ENCODE measurements around the gene PGM5. TPM values are rescaled to one million over a fixed set of nuclear protein-coding genes. Genes with fewer than 3 reads are reported as not detected.

The PGM5 gene
- polyA plus RNA-seq, 12 donors, result 25.4 to 52.1 (median 47.9) TPM; not detected in 1

GRCh38 chr9:68532131-68532530, 175.7 kb downstream of the PGM5 start:
- no peak for DNase-seq

- DNase-seq, result no peak
These were observed 177.3 kb downstream of the PGM5 start for GRCh38 chr9:68533678-68534077.

GRCh38 chr9:68536876-68537615, 180.6 kb downstream of the PGM5 start:
- DNase-seq, result no peak

DNA sequence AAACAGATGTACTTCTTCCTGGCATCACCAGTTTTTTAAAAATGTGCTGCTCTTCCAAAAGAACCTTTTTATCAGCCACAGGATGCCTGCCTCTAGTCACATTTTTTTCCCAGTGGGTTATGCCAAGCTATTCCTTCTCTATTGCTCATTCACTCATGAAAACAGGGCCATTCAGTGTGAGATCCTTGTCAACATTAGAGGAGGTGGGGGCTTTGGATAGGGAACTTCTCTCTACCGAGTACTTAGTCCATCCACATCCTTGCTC, 181.1 kb downstream of the PGM5 start:
- DNase-seq, result no peak

DNA sequence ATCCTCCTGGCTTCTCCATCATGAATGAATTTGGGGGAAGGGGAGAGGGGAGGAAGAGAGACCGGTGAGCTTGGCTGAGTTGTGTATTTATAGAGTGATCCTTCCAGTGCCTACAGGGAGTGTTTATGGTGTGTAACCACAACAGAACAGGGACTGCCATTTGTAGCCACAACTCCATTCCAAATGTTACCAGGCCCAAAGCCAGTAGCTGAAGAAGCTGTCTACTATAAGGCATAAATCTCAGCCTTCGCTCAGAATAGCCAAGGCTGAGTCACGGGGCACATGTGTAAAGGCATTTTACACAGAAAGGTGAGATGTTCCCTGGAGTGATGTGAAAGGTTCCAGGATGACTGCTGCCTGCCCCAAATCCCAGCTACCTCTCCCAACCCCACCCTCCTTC, 181.8 kb downstream of the PGM5 start:
- DNase-seq, result no peak

GRCh38 chr9:68540712-68541535, 184.5 kb downstream of the PGM5 start, which contains the start of gene TMEM252:
Gene TMEM252, minus strand, starts transcription at chr9:68540883. Its CDS starts 69 bp downstream, at chr9:68540814.
- DNase-seq, result no peak

DNA sequence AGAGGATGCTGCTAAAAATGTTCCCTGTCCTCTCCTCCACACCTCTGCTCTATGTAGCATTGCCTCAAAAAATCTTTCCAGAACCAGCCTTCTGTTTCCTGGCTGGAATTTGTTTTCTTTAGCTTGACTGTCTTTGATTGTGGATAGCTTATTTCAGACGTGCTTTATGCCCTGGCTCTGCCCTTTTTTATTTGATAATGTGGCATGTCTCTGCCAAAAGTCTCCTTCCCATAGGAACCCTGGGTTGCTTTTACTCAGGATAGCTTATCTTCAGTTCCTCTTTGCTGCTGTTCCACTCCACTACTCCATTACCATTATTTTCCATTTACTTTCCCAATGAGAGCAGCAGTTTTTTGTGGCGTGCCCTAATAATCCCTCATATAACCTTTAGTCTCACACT, 185.2 kb downstream of the PGM5 start:
- DNase-seq, result no peak

- DNase-seq, result no peak
These were observed 188.8 kb downstream of the PGM5 start for GRCh38 chr9:68545033-68545705.

- DNase-seq, result no peak
These were observed 190.4 kb downstream of the PGM5 start for GRCh38 chr9:68546596-68547390.

GRCh38 chr9:68547417-68547816, 191.0 kb downstream of the PGM5 start:
- DNase-seq, result no peak

DNA sequence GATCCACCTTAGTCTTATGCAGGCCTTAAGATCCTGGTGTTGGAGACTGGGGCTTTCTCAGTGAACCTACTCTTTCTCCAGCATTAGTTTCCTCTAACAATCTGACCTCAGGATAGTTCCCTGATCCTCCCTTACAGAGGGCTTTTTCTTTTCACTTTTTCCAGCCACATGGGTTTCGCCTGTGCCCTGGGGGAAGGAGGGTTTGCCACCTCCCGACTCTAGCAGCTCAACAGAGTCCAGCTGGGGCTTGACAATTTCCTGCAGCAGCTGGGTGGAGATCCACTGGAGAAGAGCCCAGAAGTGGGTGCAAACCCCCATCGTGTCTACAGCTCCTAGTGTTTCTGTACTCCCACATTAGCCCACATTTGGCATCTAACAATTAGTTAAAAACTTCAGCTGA, 191.8 kb downstream of the PGM5 start:
- no peak for DNase-seq

GRCh38 chr9:68551191-68551590, 194.8 kb downstream of the PGM5 start:
- DNase-seq, result no peak

- no peak for DNase-seq
These were observed 196.5 kb downstream of the PGM5 start for GRCh38 chr9:68552700-68553476.

DNA sequence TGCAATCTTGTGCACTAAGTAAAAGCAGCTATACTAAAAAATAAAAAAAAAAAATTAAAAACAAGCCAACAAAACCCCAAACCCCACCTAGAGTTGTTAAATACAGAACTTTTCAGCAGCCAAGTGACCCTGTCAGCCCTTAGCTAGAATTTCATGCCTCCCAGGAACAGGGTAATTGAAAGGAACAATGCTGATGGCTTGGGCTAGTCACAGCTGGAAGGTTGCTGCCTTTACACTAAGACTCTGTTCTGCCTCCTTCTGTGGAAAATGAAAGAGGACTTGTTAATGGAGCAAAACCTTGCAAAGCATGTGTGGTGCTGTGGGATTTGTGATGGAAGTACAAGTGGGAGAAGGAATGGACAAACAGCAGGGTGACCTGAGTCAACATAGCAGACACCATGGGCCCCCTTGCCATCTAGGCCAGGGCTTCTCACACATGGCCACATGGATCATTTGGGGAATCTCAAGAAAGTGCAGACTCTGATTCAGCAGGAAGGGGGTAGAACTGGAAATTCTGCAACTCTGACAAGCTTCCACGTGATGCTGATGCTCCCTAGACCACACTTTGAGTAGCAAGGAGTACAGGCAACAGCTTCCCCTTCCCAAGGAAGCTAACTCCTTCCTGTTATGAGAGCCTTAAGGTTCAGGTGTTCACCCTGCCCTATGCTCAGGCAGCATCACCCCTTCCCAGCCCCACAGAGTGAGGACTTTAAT, 199.2 kb downstream of the PGM5 start:
- DNase-seq, result no peak

DNA sequence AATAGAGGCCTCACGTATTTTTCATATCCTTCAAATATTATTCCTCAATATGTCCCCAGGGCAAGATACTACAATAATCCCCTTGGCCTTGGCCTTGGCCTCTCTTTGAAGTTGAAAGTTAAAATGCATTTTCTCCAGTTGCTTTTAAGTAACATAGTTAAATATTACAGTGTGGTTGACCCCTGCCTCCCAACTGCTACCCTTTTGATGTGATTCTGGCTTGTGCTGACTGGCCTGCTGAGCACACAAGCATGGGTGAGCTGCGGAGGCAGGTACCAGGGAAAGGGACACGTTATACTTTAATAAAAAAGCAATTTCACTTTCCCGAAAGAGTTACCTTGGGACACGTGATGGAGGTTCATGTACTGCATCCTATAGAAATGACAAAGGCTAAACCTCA, 202.1 kb downstream of the PGM5 start:
- DNase-seq, result no peak

DNA sequence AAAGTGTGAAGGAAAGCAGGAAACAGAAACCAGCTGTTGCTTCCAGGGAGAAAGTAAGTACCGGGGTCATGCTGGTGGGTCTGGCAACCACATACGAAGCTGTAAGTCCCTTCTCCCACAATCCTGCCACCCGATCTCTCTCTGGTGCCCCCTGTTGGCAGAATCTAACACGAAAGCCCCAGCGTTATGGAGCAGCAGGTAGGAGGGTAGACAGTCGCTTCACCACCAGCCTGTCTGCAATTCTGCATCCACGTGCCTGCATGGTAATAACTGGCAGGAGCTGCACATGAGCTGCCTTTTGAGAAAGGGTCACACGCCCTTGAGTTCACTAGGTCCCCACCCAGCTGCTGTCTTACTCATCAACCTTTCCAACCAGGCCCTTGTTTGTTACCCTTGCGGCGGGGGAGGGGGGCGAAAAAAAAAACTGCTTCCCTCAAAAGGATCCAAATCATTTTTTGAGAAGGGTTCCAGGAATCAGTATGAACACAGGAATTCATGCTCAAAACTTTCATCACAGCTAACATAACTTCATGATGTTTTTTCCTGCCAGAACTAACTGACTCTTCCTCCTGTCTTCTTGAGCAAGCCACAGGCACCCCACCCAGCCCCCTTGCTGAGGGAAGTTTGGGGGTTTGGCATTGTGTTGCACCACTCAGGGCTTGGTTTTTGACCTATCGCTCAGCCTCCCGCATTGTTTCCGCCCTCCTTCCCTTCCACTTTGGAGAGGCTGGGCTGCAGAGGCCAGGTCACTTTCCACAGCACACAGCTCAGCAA, 203.8 kb downstream of the PGM5 start:
- DNase-seq, result no peak

- DNase-seq, result no peak
These were observed 206.1 kb downstream of the PGM5 start for GRCh38 chr9:68562461-68562860.

DNA sequence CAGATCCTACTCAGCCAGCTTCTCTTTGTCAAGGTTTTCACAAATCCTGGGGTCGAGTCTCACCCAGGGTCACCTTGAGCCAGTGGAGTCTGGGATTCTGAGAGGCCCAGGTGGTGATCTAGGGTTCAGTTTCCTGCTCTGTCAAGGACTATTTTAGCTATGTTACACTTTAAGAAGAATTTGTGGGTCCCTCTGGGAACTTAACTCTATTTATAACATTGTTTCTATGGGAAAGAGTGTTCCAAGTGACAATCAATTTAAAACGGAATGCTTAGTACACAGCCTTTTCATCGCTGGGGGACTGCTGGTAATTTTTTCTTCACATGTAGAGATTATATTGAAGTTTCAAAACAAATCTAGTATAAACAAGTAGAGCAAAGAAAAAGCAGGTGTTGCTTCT, 211.2 kb downstream of the PGM5 start:
- no peak for DNase-seq

DNA sequence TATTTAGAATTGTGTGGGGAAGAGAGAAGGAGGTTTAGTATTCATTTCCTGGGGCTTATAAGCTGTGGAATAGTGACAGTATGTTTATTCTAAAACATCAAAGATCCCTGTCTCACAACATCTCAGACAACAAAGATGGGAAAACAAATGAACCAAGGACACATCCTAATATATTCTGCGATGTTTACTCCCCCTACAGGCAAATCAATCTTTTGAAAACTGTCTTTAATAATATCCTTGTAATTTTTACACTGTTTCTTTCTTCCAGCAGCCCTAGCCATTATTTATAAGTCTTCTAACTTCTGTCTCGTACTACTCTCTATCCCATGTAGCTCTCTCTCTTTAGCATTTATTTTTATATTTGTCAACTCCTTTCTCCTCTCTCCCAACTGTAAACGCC, 217.7 kb downstream of the PGM5 start:
- DNase-seq, result no peak

- DNase-seq, result no peak
These were observed 219.4 kb downstream of the PGM5 start for GRCh38 chr9:68575817-68576216.

Data from muscle of arm (tissue), 12 donors.